Omental fat pad (tissue), 4 donors: ENCODE measurements around the gene DYNLRB1. TPM values are rescaled to one million over a fixed set of nuclear protein-coding genes. Genes with fewer than 3 reads are reported as not detected.
"Not testable (repeated sequence)": the region's sequence is repeated elsewhere in the genome, so short reads cannot be mapped to it uniquely, and the experiment has no call there.

Experiments
- ATAC-seq: fragments of 150-250 bp; one replicate; pipeline ENCODE4 v1.9.1; 2016; ENCODE audit warnings: mild to moderate bottlenecking, moderate library complexity; ENCODE audit not compliant: low FRiP score
- DNase-seq: peaks from one replicate; pipeline ENCODE4 v3.0.0-alpha.2; 2019; ENCODE audit warnings: low spot score
- total RNA-seq, 4 donors: library from RNA; depleted of rRNA; stranded (reverse); fragments of >200 nt; gene quantifications; one replicate each; pipeline ENCODE4 v1.1.0, GENCODE V29; 2016
- TF ChIP-seq, protein P1 (sequence below), 3 donors: fragments of 450-650 bp; IDR thresholded peaks; one replicate each; pipeline ENCODE4 v1.5.1; 2016 to 2017; ENCODE audit warnings: antibody characterized with exemption in 3 of 3, mild to moderate bottlenecking in 3 of 3, moderate library complexity in 2 of 3

Gene DYNLRB1
- 100 to 1,000 TPM in 2 of 4 donors, 10 to 100 TPM in 2; 83.0 to 121 (median 108) TPM for total RNA-seq

DNA sequence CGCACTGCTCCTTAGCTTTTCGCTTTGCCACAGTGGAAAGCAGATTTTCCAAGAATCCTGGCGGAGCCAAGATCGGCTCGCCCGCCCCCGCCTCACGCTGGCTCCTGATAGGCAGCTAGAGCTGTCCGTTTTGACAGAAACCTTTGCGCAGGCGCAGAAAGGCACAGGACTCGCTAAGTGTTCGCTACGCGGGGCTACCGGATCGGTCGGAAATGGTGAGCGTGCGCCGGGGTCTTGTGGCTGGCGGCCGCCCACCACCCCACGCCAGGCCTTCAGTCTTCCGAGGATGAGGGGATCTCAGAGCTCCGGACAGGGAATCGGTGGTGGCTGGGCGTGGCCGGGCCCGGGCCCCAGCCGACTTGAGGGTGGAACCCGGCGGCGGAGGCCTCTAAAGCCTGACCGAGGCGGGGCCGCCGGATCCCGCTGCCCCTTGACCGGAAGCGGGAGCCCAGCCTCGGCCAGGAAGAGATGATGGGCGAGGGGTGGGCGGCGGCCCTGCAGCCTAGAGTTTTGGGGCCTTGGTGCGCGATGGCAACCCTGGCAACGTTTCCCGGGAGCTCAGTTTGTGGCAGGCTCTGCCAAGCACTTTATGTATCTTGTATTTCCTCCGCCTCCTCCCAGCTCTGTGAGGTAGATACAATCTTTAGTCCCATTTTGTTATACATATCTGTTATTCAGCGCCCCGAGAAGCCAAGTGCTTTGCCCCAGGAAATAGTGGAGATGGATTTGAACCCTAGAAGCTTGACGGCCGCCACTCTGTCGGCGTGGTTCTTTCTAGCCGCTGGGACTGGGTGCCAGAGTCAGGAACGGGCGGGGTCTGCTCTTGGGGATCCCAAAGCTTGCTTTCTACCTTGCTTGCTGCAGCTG lies at the start of gene DYNLRB1:
Gene DYNLRB1 (plus strand): TSS at position 176 of the 867 bp plus-strand sequence. CDS start 37 bp downstream, at position 213.
- TF ChIP-seq, protein P1, sequence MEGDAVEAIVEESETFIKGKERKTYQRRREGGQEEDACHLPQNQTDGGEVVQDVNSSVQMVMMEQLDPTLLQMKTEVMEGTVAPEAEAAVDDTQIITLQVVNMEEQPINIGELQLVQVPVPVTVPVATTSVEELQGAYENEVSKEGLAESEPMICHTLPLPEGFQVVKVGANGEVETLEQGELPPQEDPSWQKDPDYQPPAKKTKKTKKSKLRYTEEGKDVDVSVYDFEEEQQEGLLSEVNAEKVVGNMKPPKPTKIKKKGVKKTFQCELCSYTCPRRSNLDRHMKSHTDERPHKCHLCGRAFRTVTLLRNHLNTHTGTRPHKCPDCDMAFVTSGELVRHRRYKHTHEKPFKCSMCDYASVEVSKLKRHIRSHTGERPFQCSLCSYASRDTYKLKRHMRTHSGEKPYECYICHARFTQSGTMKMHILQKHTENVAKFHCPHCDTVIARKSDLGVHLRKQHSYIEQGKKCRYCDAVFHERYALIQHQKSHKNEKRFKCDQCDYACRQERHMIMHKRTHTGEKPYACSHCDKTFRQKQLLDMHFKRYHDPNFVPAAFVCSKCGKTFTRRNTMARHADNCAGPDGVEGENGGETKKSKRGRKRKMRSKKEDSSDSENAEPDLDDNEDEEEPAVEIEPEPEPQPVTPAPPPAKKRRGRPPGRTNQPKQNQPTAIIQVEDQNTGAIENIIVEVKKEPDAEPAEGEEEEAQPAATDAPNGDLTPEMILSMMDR (IDR thresholded peaks at IDR 0.05), result no peak
- DNase-seq (peak; percentile 92), ATAC-seq (peak; percentile 92)

DNA sequence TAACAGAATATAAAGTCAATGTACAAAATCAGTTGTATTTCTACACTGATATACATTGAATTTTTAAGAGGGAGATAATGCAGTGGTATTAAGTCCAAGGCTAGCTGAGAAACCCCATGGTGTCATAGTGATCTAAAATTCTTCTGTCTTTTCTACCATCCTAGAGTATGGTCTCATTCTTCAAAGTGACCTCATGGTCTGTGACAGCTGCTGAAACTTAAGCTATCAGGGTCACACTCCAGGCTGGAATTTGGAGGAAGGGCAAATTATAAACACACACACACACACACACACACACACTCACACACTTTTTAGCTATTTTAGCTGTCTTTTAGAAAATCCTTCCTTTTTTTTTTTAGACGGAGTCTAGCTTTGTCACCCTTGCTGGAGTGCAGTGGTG lies 47.3 kb upstream of the DYNLRB1 start:
- DNase-seq, result no peak
- TF ChIP-seq, protein P1 (IDR thresholded peaks at IDR 0.05), result no peak
- ATAC-seq, result no peak

DNA sequence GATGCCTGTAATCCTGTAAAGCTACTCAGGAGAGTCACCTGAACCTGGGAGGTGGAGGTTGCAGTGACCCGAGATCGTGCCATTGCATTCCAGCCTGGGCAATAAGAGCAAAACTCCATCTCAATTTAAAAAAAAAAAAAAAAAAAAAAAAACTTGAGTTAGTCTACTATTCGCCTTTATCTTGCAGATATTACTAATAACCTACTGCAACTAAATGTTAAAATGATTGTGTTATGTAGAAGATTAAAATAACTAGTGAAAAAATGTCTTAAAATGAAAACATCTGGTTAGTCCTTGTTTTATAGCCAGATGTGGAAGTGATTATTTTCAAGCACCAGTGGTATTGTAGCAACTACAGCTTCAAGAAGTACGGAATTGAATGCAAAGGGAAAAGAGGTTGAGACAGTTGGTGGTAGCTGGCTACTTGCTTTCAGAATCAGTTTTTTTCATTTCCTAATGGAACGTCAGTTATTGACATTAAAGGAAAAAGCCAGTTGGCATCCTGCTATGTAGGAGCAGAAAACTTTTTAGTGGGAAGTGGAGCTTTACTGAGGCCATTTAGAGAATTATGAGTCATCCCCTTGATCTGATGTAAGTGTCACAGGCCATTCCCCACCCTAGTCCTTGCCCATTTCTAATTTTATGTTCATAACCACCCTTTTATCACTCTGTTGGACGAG lies 43.8 kb upstream of the DYNLRB1 start:
- TF ChIP-seq, protein P1 (IDR thresholded peaks at IDR 0.05), result no peak
- DNase-seq (no peak), ATAC-seq (peak; percentile 61)

DNA sequence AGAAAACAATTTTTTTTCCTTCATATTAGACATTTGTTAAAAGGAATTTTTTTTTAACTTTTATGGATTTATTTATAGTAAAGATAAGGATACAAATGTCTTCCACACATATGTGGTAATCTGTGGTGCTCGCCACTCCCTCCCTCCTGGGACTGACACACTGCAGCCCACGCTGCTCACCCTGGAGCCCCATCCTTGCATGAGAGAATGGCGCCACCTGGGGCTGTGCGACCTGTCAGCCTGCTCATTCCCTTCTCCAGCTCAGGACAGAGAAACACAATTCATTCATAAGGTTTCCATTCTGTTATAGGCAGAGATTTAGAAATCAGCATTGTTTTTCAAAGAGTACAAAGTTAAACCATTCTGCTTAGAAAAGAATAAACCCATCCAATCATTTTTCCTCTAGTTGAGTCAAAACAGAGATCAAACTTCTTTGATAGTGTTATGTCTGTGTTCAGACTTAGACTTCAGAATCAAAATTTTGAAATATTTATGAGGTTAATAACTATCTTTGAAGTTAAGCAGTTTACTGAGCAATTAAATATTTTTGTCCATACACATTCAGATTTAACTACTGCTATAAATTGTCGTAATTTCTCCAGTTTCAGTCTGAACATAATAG lies 42.8 kb upstream of the DYNLRB1 start:
- TF ChIP-seq, protein P1 (IDR thresholded peaks at IDR 0.05), result peak in 1 of 3 donors; percentile 7
- DNase-seq (no peak), ATAC-seq (peak; percentile 95)

DNA sequence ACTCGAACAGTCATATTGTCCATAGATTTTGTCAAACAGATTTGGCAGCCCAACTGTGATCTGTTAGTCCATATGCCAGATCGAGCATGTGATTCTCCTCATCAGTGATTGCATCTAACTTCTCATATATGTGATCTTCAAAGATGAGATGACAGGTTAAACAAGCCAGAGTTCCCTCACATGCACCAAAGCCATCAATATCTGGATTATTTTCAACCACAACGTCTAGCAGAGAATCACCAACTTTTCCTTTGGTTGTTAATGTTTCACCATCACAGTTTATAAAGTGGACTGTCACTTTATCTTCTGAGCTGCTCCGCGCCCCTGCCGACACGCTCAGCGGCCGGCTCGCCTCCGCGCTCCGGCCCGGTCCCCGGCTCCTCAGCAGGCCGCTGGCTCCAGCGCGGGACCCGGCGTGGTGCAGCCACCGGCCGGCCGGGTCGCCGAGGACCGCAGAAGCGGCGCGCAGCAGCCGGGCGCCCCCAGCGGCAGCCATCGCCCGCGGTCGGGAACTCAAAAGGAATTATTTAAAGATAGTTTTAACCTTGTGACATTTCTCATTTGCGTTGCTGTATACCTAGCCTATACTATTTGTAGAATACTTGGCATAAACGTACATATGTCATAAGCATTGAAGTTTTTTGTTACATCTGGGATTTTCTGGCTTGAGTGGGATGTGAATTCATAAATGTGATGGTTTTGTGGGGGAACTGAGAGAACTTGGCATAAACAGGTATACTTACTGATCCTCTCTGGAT lies 40.1 kb upstream of the DYNLRB1 start:
- ATAC-seq (peak; percentile 66), DNase-seq (no peak)
- TF ChIP-seq, protein P1 (IDR thresholded peaks at IDR 0.05), result peak in 1 of 3 donors; percentile 25

DNA sequence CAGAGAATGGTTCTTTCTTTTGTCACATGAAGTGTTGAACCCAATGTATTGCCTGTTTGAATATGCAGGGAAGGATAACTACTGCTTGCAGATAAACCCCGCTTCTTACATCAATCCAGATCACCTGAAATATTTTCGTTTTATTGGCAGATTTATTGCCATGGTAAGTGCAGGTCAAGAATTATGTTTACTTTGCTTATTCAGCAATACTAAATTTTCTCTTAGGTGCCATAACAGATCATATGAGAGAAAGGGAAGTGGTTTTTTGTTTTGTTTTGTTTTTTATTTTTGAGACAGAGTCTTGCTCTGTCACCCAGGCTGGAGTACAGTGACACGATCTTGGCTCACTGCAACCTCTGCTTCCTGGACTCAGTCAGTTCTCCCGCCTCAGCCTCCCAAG lies 36.6 kb upstream of the DYNLRB1 start:
- DNase-seq (no peak), ATAC-seq (no peak)
- TF ChIP-seq, protein P1 (IDR thresholded peaks at IDR 0.05), result no peak

DNA sequence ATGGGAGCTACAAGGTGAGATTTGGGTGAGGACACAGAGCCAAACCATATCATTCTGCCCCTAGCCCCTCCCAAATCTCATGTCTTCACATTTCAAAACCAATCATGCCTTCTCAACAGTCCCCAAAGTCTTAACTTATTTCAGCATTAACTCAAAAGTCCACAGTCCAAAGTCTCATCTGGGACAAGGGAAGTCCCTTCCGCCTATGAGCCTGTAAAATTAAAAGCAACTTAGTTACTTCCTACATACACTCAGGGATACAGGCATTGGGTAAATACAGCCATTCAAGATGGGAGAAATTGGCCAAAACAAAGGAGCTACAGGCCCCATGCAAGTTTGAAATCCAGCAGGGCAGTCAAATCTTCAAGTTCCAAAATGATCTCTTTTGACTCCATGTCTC lies 34.1 kb upstream of the DYNLRB1 start:
- not testable (repeated sequence) for ATAC-seq, DNase-seq

DNA sequence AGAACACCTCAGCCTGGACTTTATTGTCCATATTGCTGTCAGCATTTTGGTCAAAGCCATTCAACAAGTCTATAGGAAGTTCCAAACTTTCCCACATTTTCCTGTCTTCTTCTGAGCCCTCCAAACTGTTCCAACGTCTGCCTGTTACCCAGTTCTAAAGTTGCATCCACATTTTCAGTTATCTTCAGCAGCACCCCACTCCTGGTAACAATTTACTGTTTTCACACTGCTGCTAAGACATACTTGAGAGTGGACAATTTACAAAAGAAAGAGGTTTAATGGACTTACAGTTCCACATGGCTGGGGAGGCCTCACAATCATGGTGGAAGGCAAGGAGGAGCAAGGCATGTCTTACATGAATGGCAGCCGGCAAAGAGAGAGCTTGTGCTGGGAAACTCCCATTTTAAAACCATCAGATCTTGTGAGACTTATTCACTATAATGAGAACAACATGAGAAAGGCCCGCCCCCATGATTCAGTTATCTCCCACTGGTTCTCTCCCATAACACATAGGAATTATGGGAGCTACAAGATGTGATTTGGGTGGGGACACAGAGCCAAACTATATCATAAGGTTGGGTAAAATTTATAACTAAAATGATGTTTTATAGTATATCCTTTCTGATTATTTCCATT lies 32.5 kb upstream of the DYNLRB1 start:
- DNase-seq, ATAC-seq: not testable (repeated sequence)
